HG03097 (cell line): Measurements from ENCODE around the gene HLA-DRB5.
"Not testable (repeated sequence)": the region's sequence is repeated elsewhere in the genome, so short reads cannot be mapped to it uniquely, and the experiment has no call there.

ENCODE experiments used
- ATAC-seq: cut with Tn5 transposase; IDR thresholded peaks from one replicate; pipeline ENCODE4 v1.9.1; 2021; ENCODE audit not compliant: unreplicated experiment, low FRiP score

Gene HLA-DRB5

DNA sequence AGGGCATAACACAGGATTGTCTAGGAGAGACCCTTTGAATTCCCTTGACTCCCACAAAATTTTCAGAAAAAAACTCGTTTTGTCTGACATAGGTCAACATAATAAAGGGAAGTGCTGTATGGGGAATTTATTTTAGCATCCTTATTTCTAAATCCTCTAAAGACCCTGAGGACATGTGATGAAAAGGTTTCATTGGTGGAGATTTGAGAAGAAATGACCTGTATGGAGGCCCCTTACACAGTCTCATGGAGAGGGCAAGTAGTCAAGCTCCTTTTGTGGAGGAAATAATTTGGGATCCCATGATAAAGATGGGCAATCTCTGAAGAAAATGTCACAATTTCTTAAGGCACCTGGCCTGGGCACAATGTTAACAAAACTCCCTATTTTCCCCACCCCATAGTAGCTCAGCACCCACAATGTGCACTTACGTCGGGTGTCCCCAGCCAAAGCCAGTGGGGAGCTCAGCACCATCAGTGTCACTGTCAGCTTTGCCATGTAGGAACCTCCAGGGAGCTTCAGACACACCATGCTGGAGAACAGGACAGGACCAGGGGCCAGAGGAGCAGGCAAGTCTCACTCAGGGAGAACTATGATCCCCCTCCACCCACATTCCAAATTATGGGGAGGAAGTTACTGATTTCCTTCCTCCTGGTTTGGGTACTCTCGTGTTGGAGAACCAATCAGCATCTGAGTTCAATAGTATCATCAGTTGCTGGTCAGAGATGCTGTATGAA lies at the start of gene HLA-DRB5:
Gene HLA-DRB5 (minus strand): TSS at position 591 of the 734 bp plus-strand sequence. CDS start 63 bp downstream, at position 528.
- no peak for ATAC-seq

DNA sequence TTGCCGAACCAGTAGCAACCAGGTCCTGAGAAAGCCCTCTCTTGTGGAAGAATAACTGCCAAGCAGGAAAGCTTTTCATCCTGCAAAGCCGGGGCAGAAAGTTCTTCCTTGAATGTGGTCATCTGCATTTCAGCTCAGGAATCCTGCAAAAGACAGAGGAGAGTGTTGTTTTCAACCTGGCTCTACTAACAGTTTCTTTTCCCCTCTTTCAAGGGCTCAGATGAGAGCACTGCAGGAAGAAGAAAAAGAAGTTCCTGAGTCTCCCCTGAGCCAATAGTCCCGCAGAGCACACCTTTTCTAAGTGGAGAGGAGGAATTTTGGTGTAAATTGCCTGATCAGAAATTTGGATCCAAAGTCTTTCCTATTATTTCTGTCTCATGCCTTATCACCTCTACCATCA lies 48.9 kb upstream of the HLA-DRB5 start:
- ATAC-seq: no peak

- not testable (repeated sequence) for ATAC-seq
Observed at GRCh38 chr6:32577493-32577892, 47.4 kb upstream of the HLA-DRB5 start.

- ATAC-seq: no peak
Observed at GRCh38 chr6:32576250-32576649, 46.2 kb upstream of the HLA-DRB5 start.

DNA sequence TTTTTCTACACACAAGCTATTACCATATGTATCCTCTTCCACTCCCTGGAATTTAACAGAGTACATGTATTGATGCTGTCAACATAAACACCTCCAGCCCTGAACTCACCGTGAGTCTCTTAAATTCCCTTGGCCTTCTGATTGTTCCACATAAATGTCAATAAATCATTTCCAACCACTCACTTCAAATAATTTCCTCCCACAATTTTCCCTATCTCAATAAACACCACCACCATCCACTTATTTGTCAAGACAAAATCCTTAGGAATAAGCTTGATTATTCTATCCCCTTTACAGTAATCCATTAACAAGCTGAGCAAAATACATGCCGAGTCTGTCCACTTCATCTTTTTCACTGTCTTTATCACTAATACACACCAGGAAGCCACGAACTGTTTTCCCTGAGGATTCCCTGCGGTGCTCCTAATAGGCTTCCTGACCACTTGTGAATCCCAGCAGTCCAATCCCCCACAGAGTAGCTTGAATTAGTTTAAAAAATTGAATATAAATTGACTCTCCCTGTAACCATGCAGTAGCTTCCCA lies 40.3 kb upstream of the HLA-DRB5 start:
- no peak for ATAC-seq

DNA sequence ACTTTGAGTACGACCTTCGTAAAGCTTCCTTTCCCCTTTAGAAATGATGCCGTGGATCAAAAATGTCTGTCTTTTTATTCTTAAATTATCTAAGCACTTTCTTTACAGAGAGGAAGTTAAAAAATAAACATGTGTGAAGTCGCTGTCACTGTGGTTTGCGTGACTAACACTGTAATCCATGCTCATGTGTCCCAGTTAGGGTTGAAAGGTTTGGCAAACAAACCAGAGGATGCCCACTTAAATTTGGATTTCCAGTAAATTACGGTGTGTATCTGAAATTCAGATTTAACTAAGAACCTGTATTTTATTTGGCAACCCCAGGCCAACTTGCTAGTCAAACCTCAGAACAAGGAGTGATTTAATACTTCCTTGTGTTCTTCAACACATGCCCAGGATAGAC lies 38.5 kb upstream of the HLA-DRB5 start:
- ATAC-seq: no peak

GRCh38 chr6:32566957-32567356 lies 36.9 kb upstream of the HLA-DRB5 start:
- no peak for ATAC-seq

- ATAC-seq: no peak
Observed at GRCh38 chr6:32565511-32565910, 35.4 kb upstream of the HLA-DRB5 start.

DNA sequence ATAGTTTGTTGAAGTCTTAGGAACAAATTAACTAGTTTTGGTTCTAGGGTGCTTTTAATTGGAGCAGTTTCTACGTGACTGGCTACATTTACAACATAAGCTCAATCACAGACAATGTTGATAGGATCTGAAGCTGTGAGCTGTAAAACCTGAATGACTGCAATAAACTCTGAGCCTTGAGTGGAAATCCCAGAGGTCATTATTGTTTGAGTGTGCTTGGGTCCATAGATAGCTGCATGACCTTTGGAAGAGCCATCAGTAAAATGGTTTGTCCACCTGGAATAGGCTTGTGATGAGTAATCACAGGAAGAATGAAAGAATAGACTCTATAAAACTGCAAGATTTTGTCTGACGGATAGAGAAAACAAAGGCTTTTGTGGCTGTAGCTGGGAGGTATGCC lies 32.9 kb upstream of the HLA-DRB5 start:
- ATAC-seq: no peak

DNA sequence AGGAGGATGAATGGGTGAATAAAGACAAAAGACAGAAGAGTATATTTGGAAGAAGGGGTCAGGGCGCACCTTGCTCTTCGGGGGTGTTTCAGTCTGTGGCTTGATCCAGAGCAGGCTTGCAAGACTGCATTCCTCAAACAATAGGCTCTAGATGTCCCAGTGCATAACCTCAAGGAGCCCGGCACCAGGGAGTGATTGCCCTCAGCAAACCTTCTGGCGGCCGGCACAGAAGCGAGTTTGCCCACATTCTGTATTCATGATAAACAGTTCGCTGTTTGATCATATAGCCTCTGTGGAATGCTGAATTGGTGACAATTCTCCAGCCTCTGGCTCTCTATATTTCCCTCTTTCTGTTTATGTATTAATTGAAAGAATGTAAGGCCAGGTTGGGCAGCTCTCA lies 29.7 kb upstream of the HLA-DRB5 start:
- no peak for ATAC-seq

- ATAC-seq: no peak
Observed at GRCh38 chr6:32558426-32559057, 28.5 kb upstream of the HLA-DRB5 start.

DNA sequence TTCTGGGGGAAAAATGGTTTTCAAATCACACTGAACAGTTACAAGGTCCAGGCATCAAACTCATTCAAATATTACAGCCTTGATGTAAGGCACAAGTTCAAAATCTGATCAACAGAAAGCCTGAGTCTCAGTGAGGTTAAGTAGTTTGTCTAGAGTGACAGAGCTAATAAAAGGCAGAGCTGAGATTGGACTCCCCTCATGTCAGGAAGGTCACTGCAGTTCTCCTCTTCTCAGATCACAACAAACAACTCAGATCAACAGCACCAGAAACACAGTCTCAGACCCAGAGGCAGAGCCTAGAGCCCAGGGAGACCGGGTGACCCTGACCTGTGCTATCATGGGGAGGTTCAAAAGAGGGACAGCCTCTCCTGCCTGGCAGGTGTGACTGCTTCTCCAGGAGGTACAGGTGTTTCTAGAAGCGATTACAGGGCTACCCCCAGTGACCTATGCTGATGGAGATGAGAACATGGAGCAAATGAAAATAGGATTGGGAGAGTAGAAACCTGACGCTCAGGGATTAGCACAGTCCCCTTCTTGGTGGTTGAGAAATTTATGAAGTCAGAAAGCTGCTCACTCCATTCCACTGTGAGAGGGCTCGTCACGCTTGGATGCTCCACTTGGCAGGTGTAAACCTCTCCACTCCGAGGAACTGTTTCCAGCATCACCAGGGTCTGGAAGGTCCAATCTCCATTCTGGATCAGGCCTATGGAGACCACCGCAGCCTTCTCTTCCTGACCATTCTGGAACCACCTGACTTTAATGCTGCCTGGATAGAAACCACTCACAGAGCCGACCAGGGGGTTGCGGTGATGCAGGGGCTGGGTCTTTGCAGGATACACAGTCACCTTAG lies 24.3 kb upstream of the HLA-DRB5 start:
- ATAC-seq: no peak

DNA sequence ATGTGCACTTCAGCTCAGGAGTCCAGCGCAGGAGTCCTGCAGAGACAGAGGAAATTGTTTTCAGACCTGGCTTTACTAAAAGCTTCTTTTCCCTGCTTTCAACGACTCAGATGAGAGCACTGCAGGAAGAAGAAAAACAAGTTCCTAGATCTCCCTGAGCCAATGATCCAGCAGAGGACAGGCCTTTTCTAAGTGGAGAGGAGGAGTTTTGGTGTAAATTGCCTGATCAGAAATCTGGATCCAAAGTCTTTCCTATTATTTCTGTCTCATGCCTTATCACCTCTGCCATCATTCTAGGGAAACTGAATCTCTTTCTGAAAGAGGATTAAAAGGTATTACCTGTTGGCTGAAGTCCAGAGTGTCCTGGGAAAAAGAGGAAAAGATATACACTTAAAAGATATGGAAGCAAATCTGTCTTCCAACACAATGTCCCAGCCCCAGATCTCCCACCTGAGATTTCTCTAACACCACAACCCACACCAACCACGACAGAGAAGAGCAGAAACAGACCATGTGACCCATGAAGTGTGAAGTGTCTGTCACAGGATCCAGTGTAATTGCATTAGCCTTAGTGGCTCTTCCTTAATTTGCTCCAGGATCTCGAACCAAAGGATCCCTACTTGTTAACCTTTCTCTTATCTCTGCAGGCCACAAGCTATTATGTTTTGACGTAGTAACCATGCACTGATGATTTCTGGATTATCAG lies 23.1 kb upstream of the HLA-DRB5 start:
- ATAC-seq: no peak

DNA sequence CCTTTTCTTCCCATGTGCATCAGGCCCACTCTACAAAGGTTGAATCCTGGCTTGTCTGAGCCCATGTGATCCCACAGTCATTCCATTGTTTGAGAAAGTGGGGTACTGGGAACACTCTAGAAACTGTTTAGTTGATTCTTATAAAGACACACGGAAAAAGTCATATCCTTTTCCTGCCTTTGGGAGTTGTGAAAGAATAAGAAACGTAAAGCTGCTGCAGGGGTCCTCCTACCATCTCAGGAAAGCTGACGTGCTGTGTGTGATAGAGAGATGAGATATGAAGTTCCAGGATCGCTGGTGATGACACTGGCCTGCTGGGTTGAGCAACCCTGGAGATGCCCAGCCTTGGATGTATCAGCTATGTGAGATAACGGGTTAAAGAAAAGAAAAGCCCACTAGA lies 21.3 kb upstream of the HLA-DRB5 start:
- no peak for ATAC-seq

GRCh38 chr6:32539839-32540238 lies 9.8 kb upstream of the HLA-DRB5 start:
- no peak for ATAC-seq

DNA sequence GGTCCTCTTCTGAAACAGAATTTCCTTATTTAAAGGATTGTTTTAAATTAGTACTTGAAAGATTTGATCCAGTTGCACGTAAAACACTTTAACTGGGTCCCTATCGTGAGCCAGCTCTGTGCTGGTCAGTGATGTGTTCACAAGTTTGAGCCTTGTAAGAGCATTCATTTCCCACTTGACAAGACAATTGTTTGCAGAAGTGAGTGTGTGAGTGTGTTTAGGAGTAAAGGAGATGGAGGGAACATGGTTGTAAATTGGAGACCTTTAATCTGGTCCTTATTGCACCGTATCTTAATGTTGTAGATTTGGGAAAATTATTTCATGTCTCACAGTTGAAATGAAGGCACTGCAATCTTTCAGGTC lies 325 bp upstream of the HLA-DRB5 start:
- not testable (repeated sequence) for ATAC-seq

GRCh38 chr6:32522302-32523047 lies 7.6 kb downstream of the HLA-DRB5 start:
- no peak for ATAC-seq

- no peak for ATAC-seq
Observed at GRCh38 chr6:32519910-32520258, 10.2 kb downstream of the HLA-DRB5 start.

DNA sequence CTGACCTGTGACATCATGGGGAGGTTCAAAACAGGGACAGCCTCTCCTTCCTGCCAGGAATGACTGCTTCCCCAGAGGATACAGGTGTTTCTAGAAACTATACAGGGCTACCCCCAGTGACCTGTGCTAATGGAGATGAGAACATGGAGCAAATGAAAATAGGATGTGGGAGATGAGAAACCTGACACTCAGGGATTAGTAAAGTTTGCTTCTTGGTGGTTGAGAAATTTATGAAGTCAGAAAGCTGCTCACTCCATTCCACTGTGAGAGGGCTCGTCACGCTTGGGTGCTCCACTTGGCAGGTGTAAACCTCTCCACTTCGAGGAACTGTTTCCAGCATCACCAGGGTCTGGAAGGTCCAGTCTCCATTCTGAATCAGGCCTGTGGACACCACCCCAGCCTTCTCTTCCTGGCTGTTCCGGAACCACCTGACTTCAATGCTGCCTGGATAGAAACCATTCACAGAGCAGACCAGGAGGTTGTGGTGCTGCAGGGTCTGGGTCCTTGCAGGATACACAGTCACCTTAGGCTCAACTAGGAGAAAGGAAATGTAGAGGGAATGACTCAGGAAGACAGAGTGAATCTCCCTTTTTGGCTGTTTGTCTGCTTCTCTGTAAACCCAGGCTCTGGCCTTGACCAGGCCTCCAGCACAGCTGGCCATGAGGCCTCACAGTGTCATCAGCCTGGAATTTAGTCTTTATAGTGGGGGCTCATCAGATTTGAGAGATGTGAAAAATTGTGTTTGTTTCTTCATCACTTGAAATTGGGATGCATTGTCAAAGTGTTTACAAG lies 10.8 kb downstream of the HLA-DRB5 start:
- ATAC-seq: no peak
